HepG2 (cell line): ENCODE results near the gene SRSF2. TPM values are rescaled to one million over a fixed set of nuclear protein-coding genes. Genes with fewer than 3 reads are reported as not detected.

Experiments
- CEBPB ChIP-seq: IDR thresholded peaks from 2 replicates; pipeline ENCODE4 v1.6.1; 2011; ENCODE audit warnings: low read depth, low read length, improper control_type of control experiment, borderline replicate concordance
- GABPB1 ChIP-seq: IDR thresholded peaks from 2 replicates; pipeline ENCODE4 v1.6.1; 2016; ENCODE audit warnings: mild to moderate bottlenecking, missing genetic modification reagents, moderate library complexity, missing compliant biosample characterization
- GTF2F1 ChIP-seq: fragments of 150-350 bp; IDR thresholded peaks from 2 replicates; pipeline ENCODE4 v1.6.1; 2014; ENCODE audit warnings: low read length
- HMGXB3 ChIP-seq: sonication (generic); formaldehyde crosslinking; IDR thresholded peaks from 2 replicates; pipeline ENCODE4 v1.4.0; 2020; ENCODE audit warnings: missing genetic modification reagents, borderline replicate concordance
- HOXA5 ChIP-seq: sonication (generic); formaldehyde crosslinking; IDR thresholded peaks from 2 replicates; pipeline ENCODE4 v1.4.0; 2020; ENCODE audit warnings: missing genetic modification reagents
- NONO ChIP-seq, 2 experiments: fragments of 450-650 bp in 1 of 2; sonication (generic) in 1 of 2; formaldehyde crosslinking in 1 of 2; IDR thresholded peaks in 1 of 2; conservative IDR thresholded peaks in 1 of 2; 2 replicates each; pipeline versions ENCODE4 v1.6.1 to v1.8.0; 2017 to 2022; ENCODE audit warnings: mild to moderate bottlenecking in 1 of 2, missing genetic modification reagents in 1 of 2, moderate library complexity in 1 of 2
- SMAD3 ChIP-seq: sonication (generic); formaldehyde crosslinking; IDR thresholded peaks from 2 replicates; pipeline ENCODE4 v1.4.0; 2020; ENCODE audit warnings: missing genetic modification reagents
- UBTF ChIP-seq: sonication (generic); formaldehyde crosslinking; IDR thresholded peaks from 2 replicates; pipeline ENCODE4 v1.4.0; 2020; ENCODE audit warnings: mild to moderate bottlenecking, missing genetic modification reagents
- ZKSCAN1 ChIP-seq: fragments of 150-350 bp; IDR thresholded peaks from 2 replicates; pipeline ENCODE4 v1.6.1; 2014; ENCODE audit warnings: low read length
- ZNF280D ChIP-seq: sonication (generic); formaldehyde crosslinking; IDR thresholded peaks from 2 replicates; pipeline ENCODE4 v1.5.1; 2020; ENCODE audit warnings: mild to moderate bottlenecking, missing genetic modification reagents
- ZNF317 ChIP-seq: sonication (generic); formaldehyde crosslinking; IDR thresholded peaks from 2 replicates; pipeline ENCODE4 v1.5.0; 2020; ENCODE audit warnings: mild to moderate bottlenecking, missing genetic modification reagents
- ZNF44 ChIP-seq: sonication (generic); formaldehyde crosslinking; IDR thresholded peaks from 2 replicates; pipeline ENCODE4 v1.5.1; 2020; ENCODE audit warnings: mild to moderate bottlenecking, missing genetic modification reagents
- ZNF746 ChIP-seq: sonication (generic); formaldehyde crosslinking; IDR thresholded peaks from 2 replicates; pipeline ENCODE4 v1.8.0; 2022; ENCODE audit warnings: mild to moderate bottlenecking, missing genetic modification reagents
- polyA plus RNA-seq, 8 experiments: library from polyadenylated mRNA; depleted of rRNA in 3 of 8; stranded (reverse) in 7 of 8; unstranded in 1 of 8; fragments of >200 nt; fragmentation: Illumina TruSeq in 4 of 8; extraction: Trizol in 4 of 8; gene quantifications; 2 replicates each; pipeline versions ENCODE4 v1.2.1 to v1.2.3, GENCODE V29; 2011 to 2016; ENCODE audit warnings: low read depth in 4 of 8, missing spikeins in 1 of 8, mixed read lengths in 1 of 8; ENCODE audit not compliant: insufficient read depth in 1 of 8
- total RNA-seq, 5 experiments: library from RNA; depleted of rRNA; stranded (reverse); fragments of >200 nt; fragmentation: Illumina TruSeq; extraction: Trizol; gene quantifications; 2 replicates each; pipeline ENCODE4 v1.2.3, GENCODE V29; 2016; ENCODE audit warnings: low read depth in 1 of 5
- TF ChIP-seq, protein P1 (sequence below): sonication (generic); formaldehyde crosslinking; conservative IDR thresholded peaks from 2 replicates; pipeline ENCODE4 v1.8.1; 2023; ENCODE audit warnings: missing genetic modification reagents
- TF ChIP-seq, protein P2 (sequence below): sonication (generic); formaldehyde crosslinking; IDR thresholded peaks from 2 replicates; pipeline ENCODE4 v1.4.0; 2020; ENCODE audit warnings: missing genetic modification reagents

SRSF2 gene
- total and polyA plus RNA-seq, 2 of the 13 experiments (the other 11 are each of a cell fraction or from before 2014, with no cell fraction given): 306 to 319 TPM

DNA sequence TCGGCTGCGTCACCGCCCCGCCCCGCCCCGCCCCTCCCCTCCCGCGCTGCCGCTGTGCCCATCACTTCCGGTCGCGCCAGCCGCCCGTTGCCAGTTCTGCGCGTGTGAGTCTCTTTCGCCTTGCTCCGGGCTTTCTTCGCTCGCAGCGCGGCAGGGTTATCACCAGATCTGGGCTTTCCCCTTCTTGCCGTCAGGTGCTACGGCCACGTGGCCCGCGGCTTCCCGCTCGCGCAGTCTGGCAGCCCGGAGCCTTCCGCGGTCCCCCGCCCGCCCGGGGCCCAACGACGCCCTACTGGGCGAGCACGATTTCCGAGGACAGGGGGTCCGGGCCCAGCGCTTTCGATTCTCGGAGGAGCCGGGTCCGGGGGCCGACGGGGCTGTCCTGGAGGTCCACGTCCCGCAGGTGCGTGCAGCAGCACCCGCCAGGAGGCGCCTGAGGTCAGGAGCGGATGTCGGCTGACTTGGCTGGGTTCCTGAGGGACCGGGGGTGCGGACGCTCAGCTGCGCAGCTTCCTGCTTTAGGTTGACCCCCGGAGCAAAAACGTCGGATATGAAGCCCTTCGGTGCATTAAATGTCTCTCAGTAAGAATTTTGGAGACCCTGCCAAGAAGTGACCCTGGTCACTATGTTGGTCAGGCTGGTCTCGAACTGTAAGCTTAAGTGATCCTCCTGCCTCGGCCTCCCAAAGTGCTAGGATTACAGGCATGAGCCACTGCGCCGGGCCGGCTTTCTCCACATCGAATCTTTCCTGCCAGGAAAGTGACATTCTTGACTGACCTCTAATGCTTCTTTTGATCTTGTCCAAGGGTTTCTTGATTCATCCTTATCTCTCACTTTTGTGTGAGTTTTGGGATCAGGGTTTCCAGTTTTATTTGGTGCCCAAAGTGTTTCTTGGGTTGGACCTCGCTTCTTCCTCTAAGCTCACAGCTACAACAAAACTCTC is 10.1 kb downstream of the SRSF2 start, which contains the start of gene METTL23 (continued):
- TF ChIP-seq GTF2F1: no peak
- no peak for TF ChIP-seq ZNF280D (CRISPR knock-in tag)
- peak; percentile 89 for TF ChIP-seq GABPB1
- no peak for TF ChIP-seq ZKSCAN1
- 0 out of 2 replicates have a peak, but pooled peaks have one; percentile 12 for TF ChIP-seq SMAD3 (CRISPR knock-in tag)
- TF ChIP-seq, protein P1, sequence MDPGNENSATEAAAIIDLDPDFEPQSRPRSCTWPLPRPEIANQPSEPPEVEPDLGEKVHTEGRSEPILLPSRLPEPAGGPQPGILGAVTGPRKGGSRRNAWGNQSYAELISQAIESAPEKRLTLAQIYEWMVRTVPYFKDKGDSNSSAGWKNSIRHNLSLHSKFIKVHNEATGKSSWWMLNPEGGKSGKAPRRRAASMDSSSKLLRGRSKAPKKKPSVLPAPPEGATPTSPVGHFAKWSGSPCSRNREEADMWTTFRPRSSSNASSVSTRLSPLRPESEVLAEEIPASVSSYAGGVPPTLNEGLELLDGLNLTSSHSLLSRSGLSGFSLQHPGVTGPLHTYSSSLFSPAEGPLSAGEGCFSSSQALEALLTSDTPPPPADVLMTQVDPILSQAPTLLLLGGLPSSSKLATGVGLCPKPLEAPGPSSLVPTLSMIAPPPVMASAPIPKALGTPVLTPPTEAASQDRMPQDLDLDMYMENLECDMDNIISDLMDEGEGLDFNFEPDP (CRISPR knock-in tag): no peak
- TF ChIP-seq, protein P2, sequence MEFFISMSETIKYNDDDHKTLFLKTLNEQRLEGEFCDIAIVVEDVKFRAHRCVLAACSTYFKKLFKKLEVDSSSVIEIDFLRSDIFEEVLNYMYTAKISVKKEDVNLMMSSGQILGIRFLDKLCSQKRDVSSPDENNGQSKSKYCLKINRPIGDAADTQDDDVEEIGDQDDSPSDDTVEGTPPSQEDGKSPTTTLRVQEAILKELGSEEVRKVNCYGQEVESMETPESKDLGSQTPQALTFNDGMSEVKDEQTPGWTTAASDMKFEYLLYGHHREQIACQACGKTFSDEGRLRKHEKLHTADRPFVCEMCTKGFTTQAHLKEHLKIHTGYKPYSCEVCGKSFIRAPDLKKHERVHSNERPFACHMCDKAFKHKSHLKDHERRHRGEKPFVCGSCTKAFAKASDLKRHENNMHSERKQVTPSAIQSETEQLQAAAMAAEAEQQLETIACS (CRISPR knock-in tag): no peak
- TF ChIP-seq NONO (IDR thresholded peaks at IDR 0.05): no peak
- TF ChIP-seq NONO (CRISPR knock-in tag; conservative IDR thresholded peaks at IDR 0.05): peak; percentile 94
- TF ChIP-seq ZNF317 (CRISPR knock-in tag): peak; percentile 80
- TF ChIP-seq HOXA5 (CRISPR knock-in tag): peak; percentile 67; the same call in 1 of the 2 replicates
- TF ChIP-seq ZNF746: no peak
- no peak for TF ChIP-seq CEBPB
- no peak; the same call in 1 of the 2 replicates for TF ChIP-seq UBTF
- TF ChIP-seq HMGXB3 (CRISPR knock-in tag): 0 out of 2 replicates have a peak, but pooled peaks have one; percentile 32
- no peak for TF ChIP-seq ZNF44 (CRISPR knock-in tag)
